Stimulated activated CD4-positive, alpha-beta T cell treated with anti-CD3 and anti-CD28 coated beads, Interleukin-4, amount 100 ng/mL, for 24 hours (primary cell): ENCODE results near the gene STK35.

Experiments
- DNase-seq: peaks from one replicate; pipeline ENCODE4 v3.0.0-alpha.2; 2020

STK35 gene

DNA sequence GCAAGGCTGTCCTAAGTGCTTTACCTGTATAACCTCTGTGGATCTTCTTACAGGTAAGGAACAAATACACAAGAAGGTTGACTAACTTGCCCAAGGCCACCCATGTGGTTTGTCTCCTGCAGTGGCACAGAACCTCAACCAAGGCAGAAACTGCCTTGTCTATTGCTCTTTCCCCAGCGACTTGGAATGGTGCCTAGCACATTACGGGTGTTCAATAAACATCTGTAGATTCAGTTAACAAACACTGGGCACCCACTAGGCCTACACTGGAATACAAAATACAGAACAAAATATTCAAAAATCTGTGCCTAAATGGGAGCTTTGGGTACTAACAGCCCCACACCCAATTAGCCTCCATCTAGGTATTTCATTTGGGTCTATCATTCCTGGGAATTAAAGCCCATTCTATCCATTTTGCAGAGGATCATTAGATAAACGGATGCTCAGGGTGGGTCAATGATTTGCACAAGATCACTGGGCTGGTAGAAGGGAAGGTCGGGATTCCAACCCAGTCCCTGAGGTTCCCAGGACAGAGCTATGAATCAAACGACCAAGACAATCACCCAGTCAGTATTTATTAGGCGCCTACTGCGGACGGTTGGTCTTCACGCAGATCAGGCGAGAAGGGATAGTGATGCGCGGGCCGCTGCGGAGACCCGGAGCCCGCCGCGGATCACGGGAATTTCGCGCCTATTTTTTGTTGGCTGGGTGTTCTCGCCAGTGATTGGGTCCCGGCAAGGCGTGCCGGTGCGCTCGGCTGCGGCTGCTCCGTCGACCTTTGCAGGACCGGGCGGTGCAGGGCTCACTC is at the start of gene STK35:
Gene STK35 (plus strand): TSS at position 771 of the 808 bp plus-strand sequence. CDS start 55 bp downstream, outside the sequence.
- peak; percentile 79 for DNase-seq

DNA sequence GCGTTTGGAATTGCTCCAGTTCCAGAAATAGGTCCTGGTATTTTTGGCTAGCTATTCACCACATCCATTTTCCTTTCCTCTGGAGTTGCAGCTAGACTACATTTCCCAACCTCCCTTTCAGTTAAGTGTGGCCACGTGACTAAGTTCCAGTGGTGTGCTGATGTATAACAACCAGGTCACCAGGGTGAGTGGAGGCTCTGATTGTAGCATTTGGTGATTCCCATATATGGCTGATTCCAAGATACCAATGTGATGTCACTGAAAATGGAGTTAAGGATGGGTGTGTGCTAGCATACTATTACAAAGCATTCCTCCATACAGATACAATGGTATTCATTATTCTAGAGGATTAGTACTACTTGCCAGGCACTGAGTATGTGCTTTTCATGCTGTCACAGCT is 49.7 kb upstream of the STK35 start:
- no peak for DNase-seq

DNA sequence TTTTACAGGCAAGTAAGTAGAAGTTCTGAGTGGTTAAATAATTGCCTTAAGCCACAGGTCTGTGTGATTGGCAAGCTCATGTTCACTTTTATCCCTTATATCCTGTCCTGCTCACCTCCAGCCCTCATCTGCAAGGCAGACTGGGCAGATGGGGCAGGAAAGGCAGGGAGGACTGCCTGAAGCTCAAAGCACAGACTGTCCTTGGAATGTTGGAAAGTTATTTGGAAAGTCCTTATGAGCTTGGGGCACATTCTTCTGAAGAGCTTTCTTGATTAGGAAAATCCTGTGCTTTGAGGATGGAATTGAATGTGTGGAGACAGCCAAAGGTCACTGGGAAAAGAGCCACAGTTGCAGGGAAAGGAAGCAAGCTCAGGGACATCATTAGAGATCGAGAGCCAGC is 48.9 kb upstream of the STK35 start:
- no peak for DNase-seq

DNA sequence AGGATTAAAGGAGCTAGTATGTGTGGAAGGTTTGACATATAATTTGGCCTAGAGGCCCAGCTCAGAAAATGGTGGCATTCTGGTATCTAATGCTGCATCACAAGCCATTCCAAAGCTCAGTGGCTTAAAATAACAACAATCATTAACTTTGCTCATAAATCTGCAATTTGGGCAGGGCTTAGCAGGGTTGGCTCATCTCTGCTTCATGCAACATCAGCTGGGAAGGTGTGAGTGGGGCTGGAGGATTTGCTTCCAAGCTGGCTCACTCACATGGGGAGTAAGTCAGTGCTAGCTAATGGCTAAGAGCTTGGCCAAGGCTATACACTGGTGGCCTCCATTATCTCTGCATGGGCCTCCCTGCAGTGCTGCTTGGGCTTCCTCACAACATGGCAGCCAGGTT is 48.0 kb upstream of the STK35 start:
- no peak for DNase-seq

DNA sequence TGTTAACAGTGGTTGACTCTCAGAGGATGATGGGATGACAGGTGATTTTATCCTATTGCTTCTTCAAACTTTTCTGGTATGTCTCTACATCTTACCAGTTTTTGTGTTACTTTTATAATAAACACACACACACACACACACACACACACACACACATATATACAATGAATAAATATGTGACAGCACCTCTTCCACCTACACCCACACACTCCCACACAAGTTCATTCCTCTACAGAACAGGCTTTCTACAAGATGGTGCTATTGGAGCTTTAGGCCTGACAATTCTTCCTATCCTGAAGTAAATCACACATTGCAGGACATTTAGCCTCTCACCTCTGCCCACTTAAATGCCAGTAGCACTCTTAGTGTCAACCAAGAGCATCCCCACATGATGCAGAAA is 46.7 kb upstream of the STK35 start:
- DNase-seq = no peak

DNA sequence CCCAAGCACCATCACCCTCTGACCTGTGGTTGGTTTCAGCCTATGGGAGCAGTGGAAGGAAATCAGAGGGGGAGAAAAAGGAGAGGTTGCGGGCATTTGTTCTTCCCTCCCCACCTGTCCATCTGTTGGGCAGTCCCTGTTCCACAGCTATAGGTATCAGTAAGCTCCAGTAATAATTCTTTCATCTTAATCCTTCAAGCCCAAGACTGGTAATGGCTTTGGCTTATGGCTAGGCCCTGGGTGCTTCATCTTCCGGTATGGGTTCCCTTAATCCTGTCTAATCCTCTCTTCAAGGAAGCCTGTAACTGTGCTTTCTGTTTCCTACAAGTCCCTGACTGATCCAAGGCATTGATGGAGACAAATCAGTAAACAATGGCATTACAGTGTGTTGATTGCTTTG is 42.2 kb upstream of the STK35 start:
- no peak for DNase-seq

DNA sequence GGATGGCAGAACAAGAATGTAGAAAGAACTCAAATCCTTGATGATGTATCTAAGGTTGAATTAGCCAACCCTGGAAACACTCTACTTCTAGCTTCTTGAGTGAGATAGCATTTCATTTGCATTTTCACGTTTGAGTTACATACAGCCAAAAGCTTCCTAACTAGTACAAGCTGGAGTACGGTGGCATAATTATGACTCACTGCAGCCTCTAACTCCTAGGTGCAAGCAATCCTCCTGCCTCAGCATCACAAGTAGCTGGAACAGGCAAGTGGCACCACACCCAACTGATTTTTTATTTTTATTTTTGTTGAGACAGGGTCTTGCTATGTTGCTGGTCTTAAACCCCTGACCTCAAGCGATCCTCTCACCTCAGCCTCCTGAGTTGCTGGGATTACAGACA is 36.5 kb upstream of the STK35 start:
- DNase-seq = no peak

DNA sequence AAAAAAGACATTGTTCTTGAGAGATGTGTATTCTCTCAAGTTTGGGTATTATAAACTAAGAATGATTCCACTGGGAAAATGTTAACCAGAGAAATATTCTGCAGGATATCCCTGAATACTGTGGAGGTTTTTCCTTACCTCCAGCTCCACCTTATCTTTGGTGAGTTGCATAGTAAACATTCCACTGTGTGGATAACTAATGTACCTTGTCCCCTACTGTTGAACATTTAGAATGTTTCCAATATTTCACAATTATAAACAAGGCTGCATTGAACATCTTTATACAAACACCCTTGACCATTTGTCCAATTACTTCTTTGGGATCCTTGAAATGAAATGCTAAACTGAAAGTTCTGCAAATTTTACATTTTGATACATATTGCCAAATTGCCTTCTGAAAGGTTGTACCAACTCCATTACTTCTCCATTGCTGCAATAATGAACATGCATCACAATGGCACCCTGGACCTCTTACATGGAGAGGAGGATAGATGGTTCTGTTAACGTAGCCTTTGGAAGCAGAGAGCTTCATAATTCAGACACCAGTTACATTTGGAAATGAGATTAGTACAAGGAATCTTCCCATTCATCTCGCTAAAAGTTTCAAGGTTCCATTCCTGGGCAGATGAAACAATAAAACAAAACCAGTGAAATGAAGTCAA is 35.0 kb upstream of the STK35 start:
- DNase-seq = no peak

DNA sequence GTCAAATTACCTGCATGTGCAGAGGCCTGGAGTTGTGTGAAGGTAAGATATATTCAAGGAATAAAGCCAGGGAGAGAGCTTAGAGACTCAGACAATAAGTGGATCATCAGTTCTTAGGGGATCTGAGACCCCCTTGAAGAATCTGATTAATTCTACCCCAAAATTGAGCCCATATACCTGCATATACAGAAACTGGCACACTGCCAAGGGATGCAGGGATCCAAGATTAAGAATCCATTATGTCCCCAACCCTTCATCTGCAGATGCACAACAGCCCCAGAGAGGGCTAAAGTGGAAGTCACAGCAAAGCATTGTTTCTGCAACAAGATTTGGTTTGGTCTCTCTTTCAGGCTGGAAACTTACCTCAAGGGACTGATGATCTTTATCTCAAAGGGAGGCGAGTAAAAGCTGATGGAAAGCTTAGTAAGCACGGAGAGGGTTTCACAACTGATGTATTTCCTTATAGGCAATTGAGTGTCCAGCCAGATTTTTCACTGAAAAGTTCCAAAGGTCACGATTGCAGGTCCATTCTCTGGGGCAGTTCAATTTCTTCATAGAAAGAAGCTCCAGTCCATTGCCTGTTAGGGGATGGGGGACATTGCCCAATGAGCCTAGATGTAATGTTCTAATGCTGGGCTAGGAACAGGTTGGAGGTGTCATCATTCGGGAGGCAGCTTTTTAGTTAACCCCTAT is 20.9 kb upstream of the STK35 start:
- no peak for DNase-seq

DNA sequence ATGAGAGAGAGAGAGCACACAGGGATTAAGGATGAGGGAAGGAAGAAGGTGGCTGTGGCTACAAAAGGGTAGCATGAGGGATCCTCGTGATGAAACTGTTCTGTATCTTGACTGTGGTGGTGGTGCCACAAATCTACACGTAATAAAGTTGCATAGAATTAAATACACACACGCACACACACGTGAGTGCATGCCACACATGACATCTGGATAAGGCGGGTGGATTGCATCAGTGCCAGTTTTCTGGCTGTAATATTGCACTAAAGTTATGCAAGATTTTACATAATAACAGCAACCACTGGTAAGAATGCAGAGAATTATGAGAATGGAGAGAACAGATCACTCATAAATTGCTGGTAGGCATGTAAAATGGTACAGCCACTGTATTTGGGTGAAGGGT is 16.9 kb upstream of the STK35 start:
- DNase-seq = no peak

DNA sequence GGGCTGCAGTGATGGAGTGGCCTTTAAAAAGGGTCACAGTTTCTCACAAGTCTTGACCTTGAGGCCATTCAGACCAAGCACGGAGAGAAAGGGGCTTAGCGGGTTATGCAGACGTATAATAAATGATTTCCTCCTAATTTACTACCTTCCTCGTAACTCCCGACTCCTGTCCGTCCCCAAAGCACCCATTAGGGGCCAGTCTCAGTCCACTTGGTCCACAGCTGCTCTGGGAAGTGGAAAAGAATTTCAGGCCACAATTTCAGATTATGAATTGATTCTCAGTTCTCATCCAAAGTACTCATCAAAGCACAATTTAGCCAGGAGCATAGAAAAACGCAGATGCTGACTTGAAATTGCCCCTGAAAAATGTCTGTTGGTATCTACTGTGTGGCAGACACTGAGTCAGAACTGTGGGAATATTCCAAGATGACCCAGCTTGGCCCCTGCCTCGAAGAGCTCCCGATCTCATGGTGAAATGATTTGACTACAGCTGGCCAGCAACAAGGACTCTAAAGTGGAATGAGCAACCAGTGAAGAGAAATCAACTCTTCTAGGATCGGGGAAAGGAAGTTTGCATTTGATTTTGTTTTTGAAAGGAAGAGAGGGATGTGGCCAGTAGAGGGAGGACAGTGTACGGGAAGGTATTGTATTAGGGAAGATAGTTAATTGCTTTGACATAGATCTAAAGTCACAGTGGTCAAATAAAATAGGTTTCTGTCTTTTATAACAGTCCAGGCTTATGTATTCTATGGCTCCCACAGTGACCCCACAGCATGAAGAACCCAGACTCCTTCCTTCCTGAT is 15.2 kb upstream of the STK35 start:
- no peak for DNase-seq

DNA sequence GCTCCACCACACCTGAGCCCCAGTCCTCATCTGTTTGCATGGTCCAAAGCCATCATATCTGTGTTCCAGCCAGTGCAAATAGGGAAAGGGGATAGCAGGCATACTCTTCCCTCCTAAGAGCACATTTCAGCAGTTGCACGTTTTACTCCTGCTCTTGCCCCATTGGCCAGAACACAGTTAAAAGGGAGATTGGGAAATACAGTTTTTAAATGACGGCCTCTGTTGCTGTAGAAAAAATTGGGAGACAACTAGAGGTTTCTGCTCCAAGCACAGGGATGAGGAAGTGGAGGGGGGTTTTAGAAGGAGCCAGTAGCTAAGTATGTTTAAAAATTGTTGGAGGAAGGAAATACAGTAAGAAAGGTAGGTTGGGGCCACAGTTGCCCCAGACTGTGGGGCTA is 14.6 kb upstream of the STK35 start:
- DNase-seq = no peak

DNA sequence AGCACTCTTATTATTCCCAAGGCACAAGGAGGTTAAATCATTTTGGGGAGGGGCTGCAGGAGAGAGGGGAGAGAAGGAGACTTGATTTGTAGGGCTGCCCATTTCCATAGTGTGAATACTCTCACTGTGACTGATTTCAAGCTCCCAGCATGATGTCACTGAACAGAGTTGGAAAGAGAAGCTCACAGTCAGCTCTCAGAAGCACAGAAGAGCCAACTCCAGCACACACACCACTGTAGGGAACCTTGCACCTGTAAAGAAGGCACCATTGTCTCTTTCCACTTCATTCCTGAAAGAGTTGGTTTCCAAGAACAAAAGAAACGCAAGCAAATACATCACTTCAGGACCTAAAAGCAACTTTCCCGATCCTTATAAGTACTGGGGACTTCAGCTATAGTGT is 12.7 kb upstream of the STK35 start:
- DNase-seq = no peak

DNA sequence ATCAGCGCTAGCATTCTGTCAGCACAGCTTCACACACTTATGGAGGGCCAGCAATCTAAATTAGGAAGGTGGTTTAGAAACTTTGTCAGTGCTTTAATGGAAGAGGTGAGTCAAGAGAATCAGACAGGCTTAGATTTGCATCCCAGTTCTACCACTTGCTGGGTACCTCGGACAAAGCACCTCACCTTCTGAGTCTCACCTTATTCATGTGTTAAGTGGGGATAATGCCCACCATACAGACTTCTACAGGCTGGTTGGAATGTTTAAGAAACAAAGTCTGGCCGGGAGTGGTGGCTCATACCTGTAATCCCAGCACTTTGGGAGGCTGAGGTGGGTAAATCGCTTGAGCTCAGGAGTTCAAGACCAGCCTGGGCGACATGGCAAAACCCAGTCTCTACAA is 12.2 kb upstream of the STK35 start:
- no peak for DNase-seq

DNA sequence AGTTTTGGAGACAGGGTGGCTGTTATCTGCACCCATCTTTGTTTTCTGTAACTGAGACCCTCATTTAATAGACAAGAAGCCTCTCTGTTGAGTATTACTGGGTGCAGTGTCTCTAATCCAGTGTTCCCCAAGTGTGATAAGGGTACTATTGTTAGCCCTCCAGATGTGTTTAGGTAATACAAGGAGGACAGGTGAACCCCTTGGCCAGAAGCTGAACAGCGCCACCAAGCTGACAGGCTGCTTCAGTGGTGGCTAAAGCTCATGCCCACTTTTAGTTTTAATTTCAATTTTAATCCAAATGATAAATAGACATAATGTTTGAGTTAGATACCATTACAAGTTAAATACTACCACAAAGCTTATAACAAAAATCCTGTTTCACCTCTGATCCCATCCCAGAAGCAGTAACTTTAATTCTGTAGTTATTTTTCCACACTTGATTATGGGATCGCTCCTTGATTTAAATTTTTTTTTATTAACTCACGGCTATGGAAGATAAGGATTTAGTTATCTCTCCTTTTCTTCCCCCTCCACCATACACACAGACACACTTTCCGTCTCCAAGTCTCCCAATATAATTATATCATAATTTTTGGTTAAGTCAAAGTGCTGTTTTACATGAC is 8.4 kb upstream of the STK35 start:
- DNase-seq = no peak

DNA sequence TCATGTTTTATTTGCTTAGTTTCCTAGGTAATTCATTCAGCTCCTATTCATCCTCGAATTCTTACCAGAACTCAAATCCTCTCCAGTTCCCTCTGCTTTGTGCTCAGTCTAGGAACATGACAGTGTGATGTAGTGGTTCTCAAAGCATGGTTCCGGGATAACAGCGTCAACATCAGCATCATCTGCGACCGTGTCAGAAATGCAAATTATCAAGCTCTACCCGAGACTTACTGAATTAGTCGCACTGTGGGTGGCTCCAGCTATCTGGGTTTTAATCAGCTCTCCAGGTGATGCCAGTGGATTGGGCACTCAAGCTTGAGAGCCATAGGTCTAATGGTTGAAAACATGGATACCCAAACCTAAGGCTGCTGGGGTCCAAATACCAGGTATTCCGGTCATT is 7.7 kb upstream of the STK35 start:
- no peak for DNase-seq

DNA sequence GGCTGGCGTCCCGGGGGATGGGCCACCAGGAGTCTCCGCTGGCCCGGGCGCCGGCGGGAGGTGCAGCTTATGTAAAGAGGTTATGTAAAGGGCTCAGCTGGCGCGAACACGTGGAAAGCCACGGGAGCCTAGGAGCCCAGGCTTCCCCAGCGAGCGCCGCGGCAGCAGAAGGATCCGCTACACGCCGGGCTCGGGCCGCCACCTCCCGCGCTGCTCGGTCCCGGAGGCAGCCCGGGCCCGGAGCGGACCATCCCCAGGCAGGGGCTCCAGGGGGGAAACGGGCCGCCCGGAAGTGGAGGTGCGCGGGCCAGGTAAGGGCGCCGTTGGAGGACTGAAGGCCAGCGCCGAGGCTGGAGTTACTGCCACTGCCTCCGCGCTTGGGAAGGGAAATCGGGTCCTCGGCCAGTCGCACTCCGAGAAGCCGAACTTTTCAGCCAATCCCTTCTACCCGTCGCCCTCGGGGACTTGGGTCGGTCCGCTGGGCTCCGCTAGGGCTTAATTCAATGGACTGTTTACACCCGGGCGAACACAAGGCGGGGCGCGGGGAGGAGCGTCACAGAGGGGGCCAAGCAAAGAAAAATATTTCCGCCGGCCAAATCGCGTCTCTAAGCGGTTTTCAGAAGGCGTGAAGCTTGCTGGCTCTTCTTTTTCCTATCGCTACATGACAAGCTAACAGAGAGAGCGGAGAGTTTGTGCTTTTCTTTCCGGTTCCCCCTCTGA is 398 bp downstream of the STK35 start:
- DNase-seq = peak; percentile 91

DNA sequence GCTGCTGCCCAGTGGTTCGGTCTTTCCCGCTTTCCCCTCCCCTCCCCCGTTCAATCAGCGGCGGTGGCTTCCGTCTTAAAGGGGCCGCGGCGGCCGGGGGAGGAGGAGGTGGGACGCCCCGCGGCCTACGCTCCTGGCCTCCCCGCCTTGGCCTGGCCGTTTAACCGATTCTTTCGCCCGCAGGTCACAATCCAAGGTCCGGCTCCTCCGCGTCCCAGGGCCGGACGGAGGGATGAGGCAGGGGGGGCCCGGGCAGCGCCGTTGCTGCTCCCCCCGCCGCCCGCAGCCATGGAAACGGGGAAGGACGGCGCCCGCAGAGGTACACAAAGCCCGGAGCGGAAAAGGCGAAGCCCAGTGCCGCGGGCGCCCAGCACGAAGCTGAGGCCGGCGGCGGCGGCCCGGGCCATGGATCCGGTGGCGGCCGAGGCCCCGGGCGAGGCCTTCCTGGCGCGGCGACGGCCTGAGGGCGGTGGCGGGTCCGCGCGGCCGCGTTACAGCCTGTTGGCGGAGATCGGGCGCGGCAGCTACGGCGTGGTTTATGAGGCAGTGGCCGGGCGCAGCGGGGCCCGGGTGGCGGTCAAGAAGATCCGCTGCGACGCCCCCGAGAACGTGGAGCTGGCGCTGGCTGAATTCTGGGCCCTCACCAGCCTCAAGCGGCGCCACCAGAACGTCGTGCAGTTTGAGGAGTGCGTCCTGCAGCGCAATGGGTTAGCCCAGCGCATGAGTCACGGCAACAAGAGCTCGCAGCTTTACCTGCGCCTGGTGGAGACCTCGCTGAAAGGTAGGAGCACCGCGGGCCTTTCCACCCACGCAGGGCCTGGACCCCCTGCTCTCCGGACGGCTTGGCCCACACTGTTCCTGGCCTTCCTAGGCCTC is 1.2 kb downstream of the STK35 start:
- peak; percentile 86 for DNase-seq

DNA sequence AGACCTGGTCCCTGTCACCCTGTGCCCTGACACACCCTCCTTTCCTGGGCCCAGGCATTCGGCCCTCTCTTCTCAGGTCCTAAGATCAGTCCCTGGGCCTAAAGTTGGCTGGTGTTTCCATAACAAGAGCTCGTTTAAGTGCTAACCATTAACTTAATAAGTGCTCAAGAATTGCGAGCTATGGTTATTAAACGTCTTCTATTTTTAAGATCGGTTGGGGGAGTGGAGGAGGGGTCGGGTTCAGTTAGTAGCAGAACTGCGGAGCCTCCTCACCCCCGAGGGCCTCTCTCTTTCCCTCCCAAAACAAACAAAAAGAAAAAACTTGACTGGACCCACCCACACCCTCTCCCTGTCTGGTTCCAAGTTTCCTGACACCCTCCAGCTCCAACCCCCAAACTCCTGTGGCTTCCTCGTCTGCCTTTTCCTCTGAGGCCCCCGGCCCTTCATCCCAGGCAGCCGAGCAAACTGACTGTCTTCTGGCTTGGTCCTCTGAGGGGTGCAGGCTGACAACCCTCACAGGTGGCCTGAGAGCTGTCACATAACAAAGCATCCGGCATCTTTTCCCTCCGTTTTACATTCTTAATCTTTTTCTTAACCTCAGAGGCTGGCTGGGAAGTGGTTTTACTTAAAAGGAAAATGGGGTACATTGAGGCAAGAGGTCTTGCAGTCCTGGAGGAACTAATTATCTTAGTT is 2.0 kb downstream of the STK35 start:
- DNase-seq = no peak

DNA sequence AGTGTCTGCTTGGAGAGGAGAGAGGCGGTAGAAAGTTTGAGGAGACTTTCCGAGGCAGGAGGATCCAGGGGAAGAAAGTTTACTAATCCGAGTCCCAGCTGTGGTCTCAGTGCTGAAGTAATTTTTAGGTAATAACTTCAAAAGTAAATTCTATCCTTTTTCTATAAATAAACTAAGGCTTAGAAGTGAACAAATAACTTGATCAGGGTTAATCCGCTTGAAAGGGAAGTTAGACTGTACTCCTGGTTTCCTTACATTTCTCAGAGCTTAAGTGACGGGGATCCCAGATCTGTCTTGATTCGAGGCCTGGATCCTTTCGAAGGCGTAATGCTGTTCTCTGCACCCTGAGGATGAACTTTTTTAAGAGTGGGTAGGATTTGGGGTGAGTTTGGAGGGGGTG is 2.6 kb downstream of the STK35 start:
- DNase-seq = no peak
